ENCODE measurements around the gene TREML1.

The TREML1 gene, protein sequence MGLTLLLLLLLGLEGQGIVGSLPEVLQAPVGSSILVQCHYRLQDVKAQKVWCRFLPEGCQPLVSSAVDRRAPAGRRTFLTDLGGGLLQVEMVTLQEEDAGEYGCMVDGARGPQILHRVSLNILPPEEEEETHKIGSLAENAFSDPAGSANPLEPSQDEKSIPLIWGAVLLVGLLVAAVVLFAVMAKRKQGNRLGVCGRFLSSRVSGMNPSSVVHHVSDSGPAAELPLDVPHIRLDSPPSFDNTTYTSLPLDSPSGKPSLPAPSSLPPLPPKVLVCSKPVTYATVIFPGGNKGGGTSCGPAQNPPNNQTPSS

DNA sequence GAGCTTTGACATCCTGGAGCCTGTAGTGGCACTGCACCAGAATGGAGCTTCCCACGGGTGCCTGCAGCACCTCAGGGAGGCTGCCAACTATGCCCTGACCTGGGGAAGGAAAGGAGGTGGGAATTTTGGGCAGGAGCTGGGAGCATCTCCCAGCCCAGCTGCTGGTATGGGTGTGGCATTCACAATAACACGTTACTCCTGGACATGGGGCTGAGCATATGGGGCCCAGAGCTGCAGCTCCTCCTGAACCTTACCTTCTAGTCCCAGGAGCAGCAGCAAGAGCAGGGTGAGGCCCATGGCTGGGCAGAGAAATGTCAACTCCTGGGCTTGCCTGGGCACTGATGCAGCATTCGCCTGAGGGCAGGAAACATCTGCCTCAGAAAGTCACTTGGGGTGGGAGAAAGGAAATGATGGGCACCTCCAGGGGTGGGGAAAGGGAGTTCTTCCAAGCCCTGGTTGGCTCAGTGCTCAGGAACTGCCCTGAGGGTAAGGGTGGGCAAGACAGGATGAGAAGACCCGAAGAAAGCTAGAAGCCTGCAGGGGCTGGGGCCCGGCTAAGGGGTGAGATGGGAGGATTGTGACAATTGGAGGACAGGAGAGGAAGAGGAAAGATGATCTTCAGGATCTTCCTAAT is at the start of gene TREML1:
TREML1 (minus strand) TSS at position 356 of the 634 bp plus-strand sequence; CDS start at position 297, 59 bp downstream.
- TF ChIP-seq, protein P1, sequence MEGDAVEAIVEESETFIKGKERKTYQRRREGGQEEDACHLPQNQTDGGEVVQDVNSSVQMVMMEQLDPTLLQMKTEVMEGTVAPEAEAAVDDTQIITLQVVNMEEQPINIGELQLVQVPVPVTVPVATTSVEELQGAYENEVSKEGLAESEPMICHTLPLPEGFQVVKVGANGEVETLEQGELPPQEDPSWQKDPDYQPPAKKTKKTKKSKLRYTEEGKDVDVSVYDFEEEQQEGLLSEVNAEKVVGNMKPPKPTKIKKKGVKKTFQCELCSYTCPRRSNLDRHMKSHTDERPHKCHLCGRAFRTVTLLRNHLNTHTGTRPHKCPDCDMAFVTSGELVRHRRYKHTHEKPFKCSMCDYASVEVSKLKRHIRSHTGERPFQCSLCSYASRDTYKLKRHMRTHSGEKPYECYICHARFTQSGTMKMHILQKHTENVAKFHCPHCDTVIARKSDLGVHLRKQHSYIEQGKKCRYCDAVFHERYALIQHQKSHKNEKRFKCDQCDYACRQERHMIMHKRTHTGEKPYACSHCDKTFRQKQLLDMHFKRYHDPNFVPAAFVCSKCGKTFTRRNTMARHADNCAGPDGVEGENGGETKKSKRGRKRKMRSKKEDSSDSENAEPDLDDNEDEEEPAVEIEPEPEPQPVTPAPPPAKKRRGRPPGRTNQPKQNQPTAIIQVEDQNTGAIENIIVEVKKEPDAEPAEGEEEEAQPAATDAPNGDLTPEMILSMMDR (IDR thresholded peaks at IDR 0.05; ENCODE audit: control insufficient read depth, insufficient read depth, low read depth, low read length, missing control alignments): no peak
- DNase-seq (ENCODE audit: low read depth): no peak
- no peak within 1 kb of the TSS for H3K4me3 ChIP-seq (ENCODE audit: control insufficient read depth, low read depth, low read length)

DNA sequence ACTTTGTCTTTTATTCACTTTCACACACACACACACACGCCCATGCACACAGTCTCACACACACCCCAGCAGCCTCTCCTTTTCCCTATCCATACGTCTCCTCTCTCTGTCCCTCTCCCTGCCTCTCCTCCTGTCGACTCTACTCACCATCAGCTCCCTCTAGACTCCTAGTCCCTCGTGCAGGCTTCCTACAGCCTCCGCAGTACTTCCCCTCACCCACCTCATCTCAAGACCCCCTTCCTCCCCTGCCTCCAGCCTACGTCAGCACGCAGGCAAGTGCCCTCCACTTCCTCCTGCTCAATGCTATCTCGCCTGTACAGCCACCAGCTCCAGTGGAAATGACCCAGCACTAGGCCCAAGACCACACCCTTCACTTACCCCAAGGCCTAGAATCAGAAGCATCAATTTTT is 47.6 kb upstream of the TREML1 start:
- H3K4me3 ChIP-seq (ENCODE audit: control insufficient read depth, low read depth, low read length): no peak overlapping the region
- DNase-seq (ENCODE audit: low read depth): no peak
- TF ChIP-seq, protein P1 (IDR thresholded peaks at IDR 0.05; ENCODE audit: control insufficient read depth, insufficient read depth, low read depth, low read length, missing control alignments): no peak

DNA sequence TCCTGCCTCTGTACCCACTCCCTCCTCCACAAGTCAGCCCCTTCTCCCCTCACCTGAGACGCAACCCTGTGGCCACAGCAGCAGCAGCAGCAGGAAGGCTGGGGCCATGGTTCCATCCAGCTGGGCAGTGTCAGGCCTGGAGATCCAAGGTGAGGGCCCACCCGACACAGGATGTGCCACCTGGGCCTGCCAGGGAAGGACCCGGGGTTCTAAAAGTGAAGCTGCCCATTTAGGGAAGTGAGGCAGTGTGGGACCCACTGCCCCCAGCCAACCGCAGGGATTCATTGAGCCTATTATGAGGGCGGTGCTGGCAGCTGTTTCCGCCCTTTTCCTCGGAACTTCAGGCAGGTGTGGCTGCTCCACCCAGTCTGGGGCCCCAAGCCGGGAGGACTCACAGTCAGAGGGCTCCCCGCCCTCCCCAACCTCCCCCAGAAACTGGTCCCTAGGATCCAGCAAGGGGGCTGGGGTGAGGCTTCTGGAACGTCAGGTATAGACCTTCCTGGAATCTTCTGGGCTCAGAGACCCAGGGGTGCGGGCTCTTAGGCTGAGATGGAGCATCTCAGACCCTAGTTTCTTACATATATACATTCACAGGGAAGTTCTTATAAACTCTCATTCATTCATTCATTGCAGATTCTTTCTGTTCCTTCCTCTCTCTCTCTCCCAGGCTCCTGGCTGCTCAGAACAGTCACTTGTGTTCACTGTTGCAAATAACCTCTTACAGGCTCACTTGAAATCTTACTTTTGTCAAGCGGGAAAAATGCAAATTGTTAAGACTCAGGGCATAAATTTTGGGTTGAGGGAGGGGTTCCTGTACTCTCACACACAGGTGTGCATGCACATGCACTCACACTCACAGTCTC is 47.0 kb upstream of the TREML1 start, which contains the start of gene TREML2:
TREML2 (minus strand) TSS at position 249 of the 863 bp plus-strand sequence; CDS start at position 108, 141 bp downstream.
- H3K4me3 ChIP-seq (ENCODE audit: control insufficient read depth, low read depth, low read length): no peak within 1 kb of the TSS
- TF ChIP-seq, protein P1 (IDR thresholded peaks at IDR 0.05; ENCODE audit: control insufficient read depth, insufficient read depth, low read depth, low read length, missing control alignments): no peak
- no peak for DNase-seq (ENCODE audit: low read depth)

DNA sequence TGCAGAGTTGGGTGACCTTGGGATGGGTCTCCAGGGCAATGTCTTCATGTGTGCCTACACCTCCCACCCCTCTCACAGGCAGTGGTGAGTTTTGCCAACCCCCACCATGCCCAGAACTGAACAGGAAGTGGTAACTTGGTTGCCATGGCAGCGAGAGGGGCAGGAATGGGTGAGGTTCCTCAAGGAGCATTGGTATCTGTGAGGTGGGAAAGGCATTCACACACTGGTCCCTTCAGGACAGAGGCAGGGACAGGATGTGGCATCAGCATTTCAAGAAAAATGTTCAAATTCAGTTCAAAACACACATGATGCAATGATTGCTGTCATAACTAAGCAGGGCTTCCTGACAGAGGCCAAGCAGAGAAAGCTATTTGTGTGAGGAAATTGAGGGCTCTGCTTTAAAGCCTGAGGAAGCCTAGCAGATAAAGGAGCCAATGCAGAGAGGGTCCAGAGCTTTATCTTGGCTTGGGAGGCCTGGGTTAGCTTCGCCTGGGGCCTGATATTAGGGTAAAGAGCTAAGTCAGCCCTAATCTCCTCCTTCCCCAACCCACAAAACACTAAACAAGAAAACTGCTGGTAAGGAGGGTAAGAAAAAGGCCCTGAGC is 46.3 kb upstream of the TREML1 start:
- TF ChIP-seq, protein P1 (IDR thresholded peaks at IDR 0.05; ENCODE audit: control insufficient read depth, insufficient read depth, low read depth, low read length, missing control alignments): no peak
- no peak for DNase-seq (ENCODE audit: low read depth)
- H3K4me3 ChIP-seq (ENCODE audit: control insufficient read depth, low read depth, low read length): no peak overlapping the region

DNA sequence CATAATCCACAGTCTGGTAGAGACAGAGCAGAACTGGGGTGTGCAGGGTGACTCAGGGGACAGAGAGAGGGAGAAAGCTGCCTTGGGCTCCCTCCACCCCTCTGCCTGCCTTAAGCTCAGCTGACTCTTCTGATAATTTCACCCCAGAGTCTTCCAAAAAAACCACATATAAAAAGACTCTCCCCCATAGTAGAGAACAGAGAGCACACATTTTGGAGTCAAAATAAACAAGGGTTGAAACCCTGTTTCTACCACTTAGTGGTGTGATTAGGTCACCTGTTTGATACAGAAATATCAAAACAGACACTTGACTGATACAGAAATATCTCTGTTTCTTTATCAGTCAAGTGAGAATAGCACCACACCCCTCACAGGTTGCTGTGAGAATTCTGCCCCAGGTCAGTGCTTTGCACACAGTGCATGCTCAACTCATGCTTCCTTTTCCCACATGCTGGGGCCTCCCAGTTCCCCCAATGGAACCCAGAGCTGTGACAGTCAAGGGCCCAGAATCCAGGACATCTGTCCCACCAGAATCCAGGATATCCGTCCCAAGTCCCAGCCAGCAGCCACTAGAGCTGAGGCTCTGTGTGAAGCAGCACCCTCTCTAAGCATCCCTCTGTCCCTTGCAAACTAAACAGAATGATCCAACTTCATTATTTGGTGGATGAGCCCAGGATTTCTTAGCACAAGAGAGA is 45.6 kb upstream of the TREML1 start:
- H3K4me3 ChIP-seq (ENCODE audit: control insufficient read depth, low read depth, low read length): no peak overlapping the region
- DNase-seq (ENCODE audit: low read depth): no peak
- TF ChIP-seq, protein P1 (IDR thresholded peaks at IDR 0.05; ENCODE audit: control insufficient read depth, insufficient read depth, low read depth, low read length, missing control alignments): no peak

Measured in AG09309 (cell line).